Frontal cortex (tissue), 4 donors: ENCODE measurements around the gene RANBP10. TPM values are rescaled to one million over a fixed set of nuclear protein-coding genes. Genes with fewer than 3 reads are reported as not detected.
"Not testable (repeated sequence)": the region's sequence is repeated elsewhere in the genome, so short reads cannot be mapped to it uniquely, and the experiment has no call there.

Experiments
- DNase-seq, 2 donors: peaks; one replicate each; pipeline ENCODE4 v3.0.0; 2012; ENCODE audit warnings: low spot score in 2 of 2
- FAIRE-seq: peaks from 2 replicates; lab custom pipeline; 2012; peaks lifted over from hg19 to GRCh38; lab: Jason Lieb, UNC
- total RNA-seq: library from RNA; depleted of rRNA; stranded (reverse); fragments of >200 nt; gene quantifications from one replicate; pipeline ENCODE4 v1.2.3, GENCODE V29; 2014
- donor health status: control.
- donor health status: control.
- donor health status: control.

RANBP10 gene
- total RNA-seq, 1 donor from 2014 or later: 3.7 TPM

DNA sequence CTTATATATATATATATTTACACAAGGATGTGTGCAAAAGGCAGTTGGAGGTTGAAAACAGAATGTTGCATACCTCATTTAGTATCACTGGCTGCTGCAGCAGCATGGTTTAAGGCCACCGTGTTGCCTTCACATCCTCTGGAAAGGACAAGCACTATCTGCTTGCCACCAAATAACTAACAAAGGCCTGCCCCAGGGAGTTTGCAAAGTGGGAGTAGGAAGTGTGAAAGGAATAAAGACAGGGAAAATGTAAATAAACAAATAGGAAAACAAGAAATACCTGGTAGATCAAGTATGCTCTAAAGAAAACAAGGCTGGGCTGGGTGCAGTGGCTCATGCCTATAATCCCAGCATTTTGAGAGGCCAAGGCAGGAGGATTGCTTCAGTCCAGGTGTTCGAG lies 53.7 kb downstream of the RANBP10 start:
- FAIRE-seq: no peak
- no peak for DNase-seq

DNA sequence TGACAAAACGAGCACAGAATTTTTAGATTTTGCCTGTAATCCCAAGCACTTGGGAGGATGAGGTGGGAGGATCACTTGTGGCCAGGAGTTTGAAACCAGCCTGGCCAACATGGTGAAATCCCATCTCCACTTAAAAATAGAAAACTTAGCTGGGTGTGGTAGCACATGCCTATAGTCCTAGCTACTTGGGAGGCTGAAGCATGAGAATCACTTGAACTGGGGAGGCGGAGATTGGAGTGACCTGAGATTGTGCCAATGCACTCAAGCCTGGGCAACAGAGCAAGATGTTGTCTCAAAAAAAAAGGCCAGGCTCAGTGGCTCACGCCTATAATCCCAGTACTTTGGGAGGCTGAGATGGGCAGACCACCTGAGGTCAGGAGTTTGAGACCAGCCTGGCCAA lies 55.0 kb downstream of the RANBP10 start:
- FAIRE-seq, DNase-seq: not testable (repeated sequence)

DNA sequence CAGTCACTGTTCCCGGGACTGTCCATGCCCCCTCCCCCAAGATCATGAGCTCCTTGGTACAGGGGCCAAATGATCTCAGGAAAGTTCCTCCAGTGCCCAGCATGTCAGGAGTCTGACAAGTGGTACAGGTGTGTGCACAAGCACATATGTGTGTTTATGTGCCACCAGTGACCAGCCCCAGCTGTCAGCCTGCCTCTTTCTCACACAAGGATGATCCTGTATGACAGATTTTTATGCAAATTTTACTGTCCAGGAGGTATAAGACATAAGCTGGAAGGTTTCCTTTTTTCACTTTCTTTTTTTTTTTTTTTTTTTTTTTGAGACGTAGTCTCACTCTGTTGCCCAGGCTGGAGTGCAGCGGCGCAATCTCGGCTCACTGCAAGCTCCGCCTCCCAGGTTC lies 55.9 kb downstream of the RANBP10 start:
- FAIRE-seq: no peak

DNA sequence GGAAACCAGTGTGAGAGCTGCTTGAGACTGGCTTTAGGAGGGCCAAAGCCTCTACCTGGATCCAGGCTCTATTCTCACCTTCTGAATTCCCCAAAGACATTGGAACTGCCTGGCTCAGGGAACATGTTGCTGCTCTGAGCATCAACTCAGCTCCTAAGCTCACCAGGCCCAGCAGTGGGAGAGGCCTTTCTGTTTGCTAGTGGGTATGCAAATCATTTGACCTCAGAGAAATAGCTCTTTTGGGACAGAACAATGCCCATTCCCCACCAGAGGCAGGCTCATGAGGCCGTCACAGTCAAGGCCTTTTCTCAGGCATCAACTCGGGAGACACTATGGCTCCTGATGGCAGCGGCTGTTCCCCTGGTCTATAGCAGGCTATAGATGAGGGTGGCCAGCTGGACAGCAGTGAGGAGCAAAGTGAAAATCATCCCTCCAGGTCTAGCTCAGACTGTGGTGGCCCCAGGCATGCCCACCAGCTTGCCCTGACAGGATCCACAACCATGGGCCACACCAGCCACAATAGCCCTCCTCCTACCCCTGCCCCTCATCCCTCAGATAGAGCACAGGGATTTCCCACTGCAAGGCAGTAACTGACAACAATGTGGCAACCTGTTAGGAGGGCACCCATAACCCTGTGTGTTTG lies 56.8 kb downstream of the RANBP10 start:
- DNase-seq: no peak
- FAIRE-seq: no peak

More for the DNA sequence above, 55.9 kb downstream of the RANBP10 start:
- DNase-seq: no peak

DNA sequence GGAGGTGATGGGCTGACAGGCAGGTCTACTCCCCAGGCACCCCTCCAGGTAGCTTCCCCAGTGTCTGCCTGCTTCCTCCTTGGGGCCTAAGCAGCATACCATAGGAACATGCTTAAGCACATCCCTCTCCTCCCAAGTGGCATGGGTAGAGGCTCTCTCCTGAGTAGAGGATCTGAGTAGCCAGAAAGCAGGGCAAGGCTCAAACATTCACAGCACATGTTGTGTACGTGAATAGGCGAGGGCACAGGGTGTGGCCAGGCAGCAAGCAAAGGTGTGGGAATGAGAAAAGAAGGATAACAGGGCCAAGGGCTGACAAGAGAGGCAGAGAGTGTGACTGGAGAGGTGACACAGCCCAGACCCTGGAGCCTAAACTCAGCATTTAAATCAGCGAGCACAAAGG lies 57.5 kb downstream of the RANBP10 start:
- FAIRE-seq (no peak), DNase-seq (no peak)

DNA sequence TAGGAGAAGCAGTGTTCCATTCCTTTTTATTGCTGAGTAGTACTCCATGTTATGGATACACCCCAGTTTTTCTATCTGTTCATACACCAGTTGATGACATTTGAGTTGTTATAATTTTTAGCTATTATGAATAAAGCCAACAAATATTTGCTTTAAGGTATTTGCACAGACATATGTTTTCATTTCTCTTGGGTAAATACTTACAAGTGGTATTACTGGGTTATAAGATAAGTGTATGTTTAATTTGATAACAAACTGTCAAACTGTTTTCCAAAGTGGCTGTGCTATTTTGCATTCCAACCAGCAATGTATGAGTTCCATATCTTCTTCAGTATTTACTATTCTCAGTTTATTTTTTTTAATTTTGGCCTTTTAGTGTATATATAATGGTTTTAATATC lies 59.5 kb downstream of the RANBP10 start:
- FAIRE-seq: no peak
- no peak for DNase-seq

DNA sequence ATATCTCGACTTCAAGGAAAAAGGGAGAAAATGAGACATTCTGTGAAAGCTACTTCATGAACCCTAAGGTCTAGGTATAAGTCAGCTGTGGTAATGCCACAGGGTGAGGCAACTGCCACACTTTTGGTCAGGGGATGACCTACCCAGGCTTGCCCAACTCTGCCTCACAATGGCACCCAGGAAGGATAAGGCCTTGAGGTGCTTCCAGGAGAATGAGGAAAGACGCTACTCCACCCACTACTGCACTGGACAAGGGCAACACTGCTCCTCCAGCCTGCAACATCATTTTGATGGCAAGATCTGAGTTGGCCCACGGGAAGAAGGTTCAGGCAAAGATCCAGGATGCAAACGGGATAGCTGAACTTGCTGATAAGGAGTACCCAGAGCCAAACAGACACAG lies 65.2 kb downstream of the RANBP10 start:
- FAIRE-seq: no peak
- no peak for DNase-seq

DNA sequence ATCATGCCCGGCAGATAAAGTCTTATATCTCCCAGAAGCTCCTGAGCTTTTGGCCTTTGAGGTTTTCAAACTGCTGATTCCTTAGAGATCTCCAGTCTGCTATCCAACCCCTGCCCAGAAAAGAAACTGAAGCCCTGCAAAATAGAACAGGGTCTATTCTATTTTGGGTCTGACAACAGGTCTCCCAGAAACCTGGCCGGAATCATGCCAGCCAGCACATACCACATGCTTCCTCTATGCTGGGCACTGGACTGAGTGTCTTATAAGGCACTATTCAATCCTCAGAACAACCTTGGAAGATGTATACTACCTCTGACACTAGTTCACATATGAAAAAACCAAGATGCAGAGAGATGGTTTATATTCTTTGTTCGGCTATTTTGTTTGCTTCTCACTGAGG lies 66.0 kb downstream of the RANBP10 start:
- FAIRE-seq (no peak), DNase-seq (no peak)

DNA sequence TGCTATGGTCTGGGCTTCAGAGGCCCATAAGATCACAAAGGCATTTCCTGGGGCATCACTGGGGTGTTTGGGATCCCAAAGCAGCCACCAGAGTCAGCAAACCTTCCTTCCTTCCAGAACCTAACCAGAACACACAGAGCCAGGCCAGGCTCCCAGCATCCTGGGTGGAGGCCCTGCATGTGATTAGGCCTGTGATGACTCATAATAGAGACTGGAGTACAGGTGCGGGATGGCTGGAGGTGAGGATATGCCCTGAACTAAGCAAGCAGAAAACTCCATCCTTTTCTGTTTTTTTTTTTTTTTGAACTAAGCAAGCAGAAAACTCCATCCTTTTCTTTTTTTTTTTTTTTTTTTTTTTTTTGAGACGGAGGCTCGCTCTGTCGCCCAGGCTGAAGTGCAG lies 69.5 kb downstream of the RANBP10 start:
- no peak for DNase-seq
- no peak for FAIRE-seq

DNA sequence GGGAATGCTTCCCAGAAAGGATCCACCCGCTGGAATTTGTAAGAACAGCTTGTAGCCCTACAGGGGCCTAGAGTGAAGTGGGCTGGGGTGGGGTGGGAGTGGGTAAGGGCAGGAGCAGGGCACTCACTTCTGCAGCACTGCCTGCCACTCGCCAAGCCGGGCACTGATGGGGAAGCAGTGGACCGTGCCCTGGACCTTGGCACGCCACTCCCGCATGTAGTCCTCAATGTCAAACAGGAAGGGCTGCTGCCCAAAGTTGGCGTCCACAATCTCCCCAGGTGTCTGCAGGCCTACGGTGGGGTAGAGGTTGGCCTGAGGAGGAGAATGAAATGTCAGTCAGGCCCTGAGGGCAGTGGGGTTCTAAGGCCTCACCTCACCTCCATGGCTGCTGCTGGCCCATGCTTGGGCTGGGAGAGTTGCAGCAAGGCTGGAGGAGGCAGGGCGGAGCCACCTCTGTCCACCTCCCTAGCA lies 71.6 kb downstream of the RANBP10 start:
- no peak for DNase-seq
- FAIRE-seq: no peak

DNA sequence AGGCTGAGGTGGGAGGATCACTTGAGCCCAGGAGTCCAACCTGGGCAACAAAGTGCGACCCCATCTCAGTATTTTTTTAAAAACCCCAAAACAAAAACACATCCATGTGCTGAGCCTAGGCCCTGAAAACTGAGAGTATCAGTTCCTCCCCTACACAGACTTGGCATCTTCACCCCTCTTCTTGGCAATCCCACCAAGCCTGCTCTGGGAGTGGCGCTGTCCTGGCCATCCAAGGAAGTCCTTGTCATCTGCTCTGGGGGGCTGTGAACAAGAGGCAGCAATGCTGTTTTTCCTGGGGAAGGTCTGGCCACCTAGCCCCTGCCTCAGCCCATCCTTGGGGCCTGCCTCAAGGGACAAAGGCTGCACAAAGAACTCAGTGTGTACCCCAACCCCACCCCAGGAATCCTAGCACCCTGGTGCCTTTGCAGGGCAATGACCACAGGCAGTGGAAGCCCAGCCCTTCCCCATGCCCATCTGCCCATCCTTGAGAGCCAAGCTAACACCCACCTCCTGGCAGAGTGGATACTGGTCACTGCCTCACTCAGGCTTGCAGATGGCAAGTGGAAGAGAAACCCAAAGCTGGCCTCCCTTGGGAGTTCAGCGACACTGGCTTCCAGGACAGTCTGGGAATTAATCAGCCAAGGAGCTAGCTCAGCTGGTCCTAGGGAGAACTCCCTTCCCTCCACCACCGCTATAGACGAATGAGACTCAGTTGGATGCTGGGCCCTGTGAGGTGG lies 72.5 kb downstream of the RANBP10 start:
- no peak for DNase-seq
- no peak for FAIRE-seq

DNA sequence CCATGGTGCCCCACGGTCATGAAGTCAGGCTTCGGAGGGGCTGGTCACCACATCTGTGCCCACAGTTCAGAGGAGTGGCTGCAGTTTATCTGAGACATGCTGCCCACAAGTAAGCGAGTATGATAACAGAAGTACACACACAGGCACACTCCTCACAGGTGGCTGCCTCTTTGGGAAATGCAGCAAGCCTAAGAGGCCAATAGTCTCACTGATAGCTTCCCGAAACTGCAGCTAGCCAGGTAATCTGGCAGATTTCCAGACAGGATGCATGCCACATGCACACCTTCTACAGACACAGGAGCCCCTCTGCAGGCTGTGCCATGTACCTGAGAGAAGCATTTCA lies 74.6 kb downstream of the RANBP10 start:
- no peak for DNase-seq

DNA sequence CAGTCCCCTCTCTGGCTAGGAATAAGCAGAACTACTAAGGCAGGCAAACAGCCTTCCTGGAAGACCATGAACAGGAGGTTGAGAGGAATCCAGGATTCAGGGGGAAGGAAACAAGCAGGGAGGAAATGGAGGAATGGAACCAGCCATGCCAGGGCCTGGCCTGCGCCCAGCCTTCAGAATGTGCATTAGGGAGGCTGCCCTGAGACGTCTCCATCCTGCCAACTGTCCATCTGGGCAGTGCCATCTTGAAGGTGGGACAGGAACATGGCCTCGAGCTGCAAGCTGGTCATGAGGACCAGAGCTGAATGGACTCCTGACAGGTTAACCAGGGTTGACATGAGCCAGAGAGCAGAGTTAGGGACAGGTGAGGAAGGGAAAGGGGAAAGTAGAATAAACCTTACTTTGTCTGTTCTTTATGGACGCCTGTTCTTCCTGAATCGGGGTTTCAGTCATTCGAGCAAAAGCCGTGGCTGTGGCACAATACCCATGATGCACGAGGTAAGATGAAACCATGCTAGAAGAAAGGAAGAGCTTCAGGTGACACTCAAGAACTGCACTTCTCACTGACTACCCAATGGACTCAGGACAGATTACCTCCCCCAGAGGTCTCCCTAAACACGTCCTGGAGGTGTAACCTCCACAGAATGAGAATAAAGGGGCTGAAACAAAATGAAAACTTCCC lies 75.1 kb downstream of the RANBP10 start:
- FAIRE-seq (no peak), DNase-seq (no peak)

More for the DNA sequence above, 74.6 kb downstream of the RANBP10 start:
- FAIRE-seq: no peak

DNA sequence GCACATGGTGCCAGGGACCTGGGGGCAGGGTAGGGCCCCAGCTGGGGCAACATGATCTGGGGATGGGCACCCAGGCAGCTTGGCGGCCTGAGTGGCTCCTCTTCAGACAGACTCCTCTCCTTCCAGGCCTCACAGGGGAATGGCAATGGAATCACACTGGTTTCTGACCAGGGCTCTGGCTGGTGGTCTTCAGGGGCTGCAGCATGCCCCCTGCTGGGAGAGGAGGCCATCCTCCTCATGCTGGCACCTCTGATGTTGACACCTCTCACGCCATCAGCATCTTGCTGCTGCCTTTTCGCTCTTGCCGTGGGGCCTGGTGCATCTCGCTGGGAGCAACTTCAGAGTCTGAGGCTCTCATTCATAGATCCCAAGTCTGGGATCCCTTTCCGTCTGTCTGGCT lies 76.0 kb downstream of the RANBP10 start:
- DNase-seq (no peak), FAIRE-seq (no peak)

DNA sequence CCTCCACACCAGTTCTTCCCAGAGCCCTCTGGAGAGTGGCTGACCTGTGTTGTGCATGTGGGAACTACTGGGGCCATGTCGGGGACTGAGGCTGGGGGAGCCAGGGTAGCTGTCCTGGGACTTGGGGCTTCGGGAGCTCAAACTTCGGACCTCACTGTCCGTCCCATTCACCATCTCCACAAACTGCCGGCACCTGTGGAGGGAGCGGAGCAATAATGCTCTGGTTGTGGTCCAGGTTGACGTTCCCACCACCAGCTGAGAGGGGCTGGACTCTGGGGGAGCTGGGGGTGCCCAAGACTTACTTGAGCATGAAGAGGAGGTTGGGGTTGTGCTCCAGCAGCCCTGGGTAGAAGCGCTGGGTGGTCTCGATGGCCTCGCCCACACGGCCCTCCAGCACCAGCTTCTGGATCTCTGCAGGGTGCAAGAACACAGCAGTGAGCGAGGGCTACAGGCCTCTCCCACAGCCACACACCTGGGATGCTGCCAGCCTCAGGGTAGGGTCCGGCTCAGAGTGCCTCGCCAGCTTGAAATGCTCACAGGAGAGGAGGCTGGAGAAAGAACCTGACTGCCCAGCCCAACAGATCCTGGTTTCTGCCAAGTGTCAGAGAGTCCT lies 76.6 kb downstream of the RANBP10 start:
- no peak for FAIRE-seq
- DNase-seq: no peak

DNA sequence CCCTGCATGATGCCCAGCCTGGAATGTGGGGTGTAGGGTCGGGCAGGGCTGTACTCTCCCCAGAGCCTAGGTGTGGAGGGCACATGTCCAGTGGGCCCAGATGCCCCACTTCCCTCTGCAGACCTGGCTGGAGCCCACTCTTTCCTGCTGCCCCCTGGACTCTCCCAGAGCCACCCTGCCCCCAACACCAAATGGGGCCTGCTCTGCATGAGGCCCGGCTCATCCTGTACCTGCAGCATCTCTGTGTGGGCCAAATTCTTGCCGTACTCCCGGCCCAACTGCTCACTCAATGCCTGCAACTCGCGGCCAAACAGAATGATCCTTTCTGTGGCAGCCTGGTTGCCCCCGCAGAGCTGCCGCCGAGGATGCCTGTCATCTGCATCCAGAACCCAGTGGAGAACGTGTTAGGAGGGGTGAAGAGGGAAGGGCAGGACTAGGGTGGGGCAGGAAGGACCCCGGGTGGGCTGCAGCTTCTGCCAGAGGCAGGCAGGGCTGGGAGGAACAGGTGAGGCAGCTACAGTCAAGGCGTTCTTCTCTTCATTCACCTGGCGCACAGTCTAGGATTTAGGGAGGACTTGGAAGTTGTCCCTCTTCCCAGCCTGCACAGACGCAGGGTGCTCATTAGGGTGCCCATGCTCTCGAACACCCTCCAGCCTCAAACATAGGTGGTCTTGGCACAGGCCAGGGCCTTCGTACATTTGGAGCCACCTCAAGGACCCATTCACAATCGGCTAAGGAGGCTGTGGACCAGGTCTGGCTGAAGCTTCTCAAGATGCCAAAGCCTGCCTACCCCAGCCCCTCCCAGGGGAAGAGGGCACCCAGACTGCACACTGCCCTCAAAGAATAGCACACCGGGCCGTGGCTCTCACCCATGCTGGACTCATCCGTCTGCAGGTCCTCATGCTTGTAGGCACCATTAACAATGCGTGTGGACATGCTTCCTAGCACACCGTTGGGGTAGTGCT lies 78.6 kb downstream of the RANBP10 start:
- DNase-seq (no peak), FAIRE-seq (no peak)

DNA sequence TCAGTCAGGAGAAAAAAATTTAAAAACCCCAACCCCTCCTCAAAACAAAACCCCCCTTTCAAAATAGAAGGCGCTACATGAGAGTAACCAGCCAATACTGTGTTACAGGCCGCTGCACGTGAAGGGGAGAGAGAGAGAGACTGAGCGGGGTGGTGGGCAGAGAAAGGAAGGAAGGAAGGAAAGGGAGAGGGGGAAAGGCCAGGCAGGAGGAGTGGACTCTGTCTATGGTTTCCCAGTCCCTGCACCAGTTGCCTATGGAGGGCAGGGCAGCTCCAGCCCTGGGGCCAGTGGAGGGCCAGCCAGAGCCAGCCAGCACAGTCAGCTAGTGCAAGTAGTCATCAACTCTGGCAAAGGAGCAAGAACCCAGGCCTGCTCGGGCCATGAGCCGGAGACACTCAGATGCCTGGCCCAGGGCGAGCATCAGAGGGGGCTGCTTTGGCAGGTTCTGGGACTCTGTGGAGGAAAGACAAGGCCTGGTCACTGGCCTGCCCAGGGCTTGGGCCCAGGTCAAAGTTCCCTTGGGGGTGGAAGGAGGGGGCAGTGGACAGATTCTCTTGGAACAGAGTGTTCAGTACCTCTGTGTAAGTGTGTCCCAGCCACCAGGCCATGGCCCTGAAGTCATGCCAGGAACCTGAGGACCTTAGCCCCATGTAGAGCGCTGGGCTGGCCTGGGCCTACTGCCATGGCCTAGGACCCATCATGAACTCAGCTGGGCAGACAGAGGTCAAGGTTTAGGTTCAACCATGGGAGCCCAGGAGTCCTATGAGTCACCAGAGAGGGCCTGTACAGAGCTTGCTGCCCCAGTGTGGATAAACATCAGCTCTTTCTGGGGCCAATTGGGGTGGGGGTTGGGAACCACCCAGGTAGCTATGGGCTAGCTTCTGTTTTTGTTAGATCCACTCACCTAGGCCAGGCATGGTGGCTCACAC lies 80.0 kb downstream of the RANBP10 start:
- DNase-seq (no peak), FAIRE-seq (no peak)

DNA sequence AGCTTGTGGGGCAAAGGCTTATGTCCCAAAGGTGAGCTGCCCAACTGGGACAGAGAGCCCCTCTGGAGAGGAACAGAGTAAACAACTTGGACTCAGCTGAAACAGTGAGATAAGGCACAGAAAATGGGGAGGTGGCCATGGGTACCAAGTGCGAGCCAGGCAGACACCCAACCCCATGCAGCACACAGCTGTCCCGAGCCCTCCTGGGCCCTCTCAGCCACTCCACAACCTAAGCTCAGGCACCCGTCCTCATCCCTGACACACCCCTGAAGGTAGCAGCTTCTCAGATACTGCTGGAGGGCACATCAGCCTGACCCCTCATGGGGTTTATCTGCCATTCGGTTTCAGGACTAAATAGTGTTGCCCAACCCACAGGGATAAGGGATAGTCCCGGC lies 82.5 kb downstream of the RANBP10 start:
- FAIRE-seq: no peak
- no peak for DNase-seq
